Activated CD8-positive, alpha-beta memory T cell treated with anti-CD3 and anti-CD28 coated beads, Interleukin-2, amount 50 U/mL, for 1 hour (primary cell): ENCODE results near the gene RAI14.

Source experiments
- DNase-seq: peaks from one replicate; pipeline ENCODE4 v3.0.0-alpha.2; 2020; ENCODE audit errors: extremely low read depth

The RAI14 gene

DNA sequence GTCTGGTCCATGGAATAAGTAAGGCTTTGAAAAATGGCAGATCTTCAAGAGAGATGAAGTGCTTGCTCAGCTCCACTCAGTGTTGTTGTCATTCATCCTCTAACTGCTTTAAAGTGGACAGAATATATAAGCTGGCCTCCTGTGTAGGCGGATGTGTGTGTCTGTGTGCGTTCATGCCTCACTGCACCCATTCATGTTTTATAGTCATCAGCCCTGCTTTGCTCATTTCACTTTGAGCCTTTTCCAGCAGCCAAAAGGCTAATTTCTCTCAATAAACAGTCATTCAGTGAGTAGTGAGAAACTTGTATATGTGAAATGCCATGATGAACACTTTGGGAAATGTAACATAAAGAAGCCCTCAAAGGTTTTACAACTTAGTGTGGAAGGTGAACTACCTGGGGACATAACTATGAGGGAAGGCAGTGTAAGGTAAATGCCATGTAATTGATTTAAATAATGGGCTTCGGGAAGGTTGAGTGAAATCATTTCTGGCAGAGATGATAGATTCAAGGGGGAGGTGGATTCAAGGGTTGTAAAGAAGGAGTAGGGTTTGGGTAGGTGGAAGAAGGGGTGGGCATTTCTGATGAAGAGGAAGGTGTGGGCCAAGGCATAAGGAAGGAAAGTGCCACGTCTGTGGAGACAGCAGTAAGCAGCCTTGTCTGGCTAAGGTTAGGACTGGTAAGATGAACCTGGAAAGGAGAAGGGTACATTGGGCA lies 198.5 kb downstream of the RAI14 start:
- no peak for DNase-seq

- DNase-seq, result no peak
Measured at GRCh38 chr5:34857161-34857560, 201.0 kb downstream of the RAI14 start.

GRCh38 chr5:34857894-34858293 lies 201.8 kb downstream of the RAI14 start:
- no peak for DNase-seq

GRCh38 chr5:34858790-34859189 lies 202.7 kb downstream of the RAI14 start:
- DNase-seq, result no peak

- DNase-seq, result no peak
Measured at GRCh38 chr5:34859253-34859652, 203.1 kb downstream of the RAI14 start.

DNA sequence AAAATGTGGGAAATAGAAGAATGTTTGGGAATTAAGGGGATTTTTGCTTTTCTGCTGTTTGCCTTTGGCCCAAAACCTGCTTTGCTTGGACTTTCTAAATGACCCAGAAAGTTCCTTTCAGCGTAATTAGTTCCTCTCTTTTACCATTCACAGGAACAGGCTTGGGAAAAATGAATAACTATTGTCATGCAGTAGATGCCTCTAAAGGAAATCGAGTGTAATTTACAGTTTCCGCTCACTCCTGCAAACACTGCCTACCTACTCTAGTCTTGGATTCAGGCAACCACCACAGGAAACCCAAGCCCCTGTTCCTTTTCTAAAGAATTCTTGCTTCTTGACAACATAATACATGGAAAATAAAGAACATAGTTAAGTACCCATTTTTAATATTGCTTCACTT lies 207.8 kb downstream of the RAI14 start:
- no peak for DNase-seq

DNA sequence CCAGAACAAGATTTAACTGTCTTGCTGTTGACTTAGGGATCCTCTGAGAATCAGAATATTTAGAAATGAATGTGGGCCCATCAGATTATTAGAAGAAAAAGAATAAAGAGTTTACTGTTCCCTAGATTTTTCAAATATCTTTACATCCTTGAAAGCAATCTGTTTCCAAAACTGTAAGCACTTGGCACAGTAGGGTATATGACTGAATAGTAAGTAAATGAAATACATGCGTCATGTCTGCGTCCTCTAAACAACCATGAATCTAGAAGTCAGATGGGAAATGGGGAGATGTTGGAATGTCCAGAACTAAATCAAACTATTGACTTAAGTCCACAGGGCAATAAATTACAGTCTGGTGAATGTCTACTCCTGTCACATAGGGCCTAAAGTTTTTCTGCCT lies 209.0 kb downstream of the RAI14 start:
- DNase-seq, result no peak

DNA sequence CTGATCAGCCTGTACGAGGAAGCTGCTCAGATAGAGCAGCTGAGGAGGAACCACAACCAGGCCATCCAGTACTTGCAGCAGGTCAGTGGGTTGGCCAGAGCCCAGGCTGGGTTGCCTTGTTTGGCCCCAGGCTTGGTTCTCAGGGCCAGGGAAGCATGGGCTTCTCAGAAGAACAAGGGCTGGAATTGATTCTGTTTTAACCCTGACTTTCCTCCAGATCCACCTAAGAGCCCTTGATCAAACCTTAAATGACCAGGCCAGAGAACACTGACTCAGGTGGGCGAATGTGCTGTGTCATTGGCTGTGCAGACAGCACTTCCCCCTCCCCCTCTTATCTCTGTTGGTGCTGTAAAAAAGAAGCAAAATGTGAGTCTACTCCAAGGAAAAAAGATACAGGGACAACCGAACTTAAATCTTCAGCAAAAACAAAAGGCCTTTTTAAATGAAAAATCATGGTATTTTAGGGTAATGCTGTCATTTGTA lies 210.9 kb downstream of the RAI14 start:
- no peak for DNase-seq

DNA sequence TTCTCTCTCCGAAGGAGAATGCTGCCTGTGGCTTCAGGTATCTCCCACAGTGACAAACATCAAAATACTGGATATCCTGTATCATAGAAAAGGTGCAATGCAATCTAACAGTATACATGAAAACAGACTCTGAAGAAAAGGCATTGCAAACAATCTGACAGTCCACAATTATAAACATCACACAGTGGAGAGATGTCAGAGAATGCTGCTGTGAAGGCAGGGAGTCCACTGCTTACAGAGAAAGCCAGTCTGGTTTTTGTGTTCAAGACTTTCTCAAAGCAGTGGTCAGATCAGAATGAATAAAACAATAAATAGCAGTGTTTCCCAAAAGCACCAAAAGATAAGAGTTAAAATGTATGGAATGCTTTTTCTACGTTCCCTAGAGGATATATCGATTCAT lies 211.5 kb downstream of the RAI14 start:
- DNase-seq, result no peak

DNA sequence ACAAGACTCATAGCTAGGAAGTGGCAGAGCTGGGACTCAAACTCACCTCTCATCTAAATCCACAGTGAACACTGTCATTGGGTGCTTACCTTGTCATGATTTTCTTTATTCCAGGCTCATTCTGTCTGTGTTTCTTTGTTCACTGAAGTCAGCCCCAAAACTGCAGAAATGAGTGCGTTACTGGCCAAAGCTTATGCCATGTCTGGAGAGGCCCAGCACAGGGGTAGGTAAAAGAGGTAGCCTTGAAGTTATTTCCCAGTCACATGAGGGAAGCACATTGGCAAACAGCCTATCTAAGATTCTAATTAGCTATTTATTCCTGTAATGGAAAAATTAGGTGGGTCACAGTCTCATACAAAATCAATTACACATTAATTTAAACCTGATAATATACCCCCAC lies 212.7 kb downstream of the RAI14 start:
- DNase-seq, result no peak

GRCh38 chr5:34869256-34869655 lies 213.1 kb downstream of the RAI14 start:
- no peak for DNase-seq

GRCh38 chr5:34870382-34870781 lies 214.3 kb downstream of the RAI14 start:
- DNase-seq, result no peak

- no peak for DNase-seq
Measured at GRCh38 chr5:34876275-34876674, 220.1 kb downstream of the RAI14 start.

DNA sequence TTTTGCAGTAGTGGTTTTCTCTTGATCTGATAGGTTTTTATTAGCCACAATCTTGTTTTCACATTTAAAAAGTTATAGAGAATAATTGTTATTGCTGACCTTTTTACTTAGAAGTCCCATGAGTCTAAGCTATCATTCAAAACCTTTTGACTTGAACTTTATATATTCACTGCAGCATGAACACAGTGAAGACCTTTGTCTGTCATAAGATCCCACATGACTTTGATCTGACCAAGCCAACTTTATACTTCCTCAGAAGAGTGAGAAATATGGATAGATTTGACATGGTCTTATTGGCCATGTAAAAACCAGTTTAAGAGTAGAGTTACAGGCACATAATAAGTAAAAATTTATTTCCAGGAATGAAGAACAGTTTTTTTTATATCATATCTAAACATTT lies 225.1 kb downstream of the RAI14 start:
- no peak for DNase-seq
